GM06990 (cell line): Measurements from ENCODE around the gene MIF.
"Not testable (repeated sequence)": the region's sequence is repeated elsewhere in the genome, so short reads cannot be mapped to it uniquely, and the experiment has no call there.

Experiments used
- DNase-seq: peaks from one replicate; pipeline ENCODE4 v3.0.0-alpha.2; 2011; ENCODE audit not compliant: insufficient read length; ENCODE audit errors: extremely low read depth
- H3K27me3 ChIP-seq: replicated peaks from 2 replicates; pipeline ENCODE4 v1.6.0; 2011; ENCODE audit warnings: low read length; ENCODE audit not compliant: control insufficient read depth, insufficient read depth
- H3K36me3 ChIP-seq: 2 replicates; pipeline ENCODE4 v1.5.1; 2011; ENCODE audit warnings: low read length; ENCODE audit not compliant: control insufficient read depth, insufficient read depth
- H3K4me3 ChIP-seq: replicated peaks from 2 replicates; pipeline ENCODE4 v1.5.1; 2011; ENCODE audit warnings: low read depth, mild to moderate bottlenecking, control low read depth, low read length
- CTCF ChIP-seq: IDR thresholded peaks from 2 replicates; pipeline ENCODE4 v1.5.1; 2011; ENCODE audit warnings: low read length, control low read depth, mild to moderate bottlenecking, inconsistent platforms; ENCODE audit not compliant: insufficient read depth, poor library complexity, severe bottlenecking

The MIF gene

GRCh38 chr22:23901600-23901999 lies 7.4 kb downstream of the MIF start:
- no peak for DNase-seq
- no peak for TF ChIP-seq CTCF
- H3K36me3 ChIP-seq = peaks cover 9% of the 10 kb centered on the region
- H3K4me3 ChIP-seq = no peak overlapping the region
- H3K27me3 ChIP-seq = no peaks in the 10 kb centered on the region

DNA sequence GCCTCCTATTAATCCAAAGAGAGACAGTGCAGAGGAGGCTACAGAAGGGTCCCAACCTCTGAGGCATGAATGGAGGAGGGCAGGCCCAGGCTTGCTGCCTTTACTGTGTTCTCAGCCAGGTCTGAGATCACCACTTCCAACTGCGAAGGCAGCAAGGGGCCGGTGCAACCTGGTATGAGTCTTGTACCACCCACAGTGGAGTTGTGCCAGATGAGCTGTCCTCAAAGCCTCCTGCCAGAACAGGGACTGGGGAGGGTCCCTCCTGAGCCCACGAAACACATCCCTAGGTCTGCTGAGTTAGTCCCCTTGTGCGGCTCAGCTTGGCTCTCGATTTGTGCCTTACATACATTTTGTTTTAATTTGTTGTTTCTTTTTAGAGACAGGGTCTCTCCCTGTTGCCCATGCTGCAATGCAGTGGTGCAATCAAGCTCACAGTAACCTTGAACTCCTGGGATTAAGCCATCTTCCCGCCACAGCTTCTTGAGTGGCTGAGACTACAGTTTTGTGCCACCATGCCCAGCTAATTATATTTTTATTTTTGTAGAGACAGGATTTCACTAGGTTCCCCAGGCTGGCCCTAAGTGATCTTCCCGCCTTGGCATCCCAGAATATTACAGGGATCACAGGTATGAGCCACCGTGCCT lies 9.3 kb downstream of the MIF start:
- no peaks in the 10 kb centered on the region for H3K36me3 ChIP-seq
- H3K4me3 ChIP-seq = no peak overlapping the region
- H3K27me3 ChIP-seq = no peaks in the 10 kb centered on the region
- TF ChIP-seq CTCF = no peak
- no peak for DNase-seq

DNA sequence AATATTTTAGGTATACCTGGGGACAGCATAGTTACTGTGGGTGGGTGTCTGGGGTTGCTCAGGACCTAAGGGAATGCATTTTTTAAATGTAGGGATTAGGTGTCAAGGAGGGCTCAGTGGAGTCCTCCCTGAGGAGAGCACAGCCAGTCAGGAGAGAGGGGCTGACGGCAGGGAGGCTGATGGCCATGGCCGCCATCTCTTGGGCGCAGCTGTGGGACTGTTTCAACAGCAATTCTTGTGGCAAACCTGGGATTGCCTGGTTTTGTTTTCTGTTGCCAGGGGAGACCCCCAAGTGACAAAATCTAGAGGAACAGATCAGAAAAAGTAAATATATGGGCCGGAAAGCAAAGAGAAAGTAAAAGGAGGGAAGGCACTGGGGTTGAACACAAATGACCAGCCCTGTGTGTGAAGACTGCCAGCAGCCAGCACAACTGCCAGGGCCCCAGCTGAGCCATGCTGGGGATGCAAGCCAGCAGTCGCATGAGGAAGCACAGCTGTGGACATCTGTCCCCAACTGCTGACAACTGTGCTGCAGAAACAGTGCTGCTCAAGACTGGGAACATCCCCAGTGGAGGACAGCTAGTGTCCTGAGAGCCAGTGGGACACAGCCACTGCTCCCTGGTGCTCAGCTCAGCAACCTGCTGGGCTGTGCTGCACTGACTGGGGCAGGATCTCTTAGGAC lies 10.5 kb downstream of the MIF start:
- no peaks in the 10 kb centered on the region for H3K27me3 ChIP-seq
- no peaks in the 10 kb centered on the region for H3K36me3 ChIP-seq
- no peak overlapping the region for H3K4me3 ChIP-seq
- TF ChIP-seq CTCF = no peak
- DNase-seq = no peak

GRCh38 chr22:23906641-23907040 lies 12.5 kb downstream of the MIF start:
- no peaks in the 10 kb centered on the region for H3K27me3 ChIP-seq
- no peaks in the 10 kb centered on the region for H3K36me3 ChIP-seq
- TF ChIP-seq CTCF = no peak
- no peak overlapping the region for H3K4me3 ChIP-seq
- no peak for DNase-seq

DNA sequence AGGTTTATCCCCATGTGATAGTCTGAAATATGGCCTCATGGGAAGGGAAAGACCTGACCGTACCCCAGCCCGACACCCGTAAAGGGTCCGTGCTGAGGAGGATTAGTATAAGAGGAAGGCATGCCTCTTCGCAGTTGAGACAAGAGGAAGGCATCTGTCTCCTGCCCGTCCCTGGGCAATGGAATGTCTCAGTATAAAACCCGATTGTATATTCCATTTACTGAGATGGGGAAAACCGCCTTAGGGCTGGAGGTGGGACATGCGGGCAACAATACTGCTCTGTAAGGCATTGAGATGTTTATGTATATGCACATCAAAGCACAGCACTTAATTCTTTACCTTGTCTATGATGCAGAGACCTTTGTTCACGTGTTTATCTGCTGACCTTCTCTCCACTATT lies 13.2 kb downstream of the MIF start:
- not testable (repeated sequence) for H3K27me3 ChIP-seq, DNase-seq, H3K36me3 ChIP-seq, H3K4me3 ChIP-seq

DNA sequence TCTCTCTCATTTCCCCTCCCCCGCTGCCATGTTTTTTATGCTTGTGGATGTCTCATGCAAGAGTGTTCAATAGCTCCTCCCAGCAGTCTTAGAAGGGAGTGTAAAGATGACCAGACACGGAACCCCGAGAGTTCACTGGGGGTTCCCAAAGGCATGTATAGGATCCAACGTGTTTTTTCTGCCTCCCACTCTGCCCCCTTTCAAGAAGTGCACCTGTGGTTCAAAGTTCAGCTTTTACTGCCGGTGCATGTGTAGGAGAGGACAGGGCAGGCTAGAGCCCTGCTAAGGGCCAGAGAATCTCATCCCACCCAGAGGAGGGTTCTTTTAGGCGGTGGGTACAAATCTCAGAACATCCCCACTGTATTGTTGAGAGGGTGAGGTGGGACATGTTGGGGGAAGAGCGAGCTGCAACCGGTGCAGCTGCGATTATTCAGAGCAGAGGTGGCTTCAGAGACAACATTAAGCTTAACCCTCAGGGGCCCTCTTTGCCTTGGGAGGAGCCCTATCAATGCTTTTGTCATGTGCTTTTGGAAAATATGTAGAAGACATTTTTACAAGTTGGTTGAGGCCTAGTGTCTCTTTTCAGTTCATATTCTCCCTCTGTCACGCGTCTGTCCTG lies 14.5 kb downstream of the MIF start:
- Histone ChIP-seq H3K27me3 (no peaks in the 10 kb centered on the region), H3K36me3 (no peaks in the 10 kb centered on the region), H3K4me3 (no peak overlapping the region)
- no peak for DNase-seq
- no peak for TF ChIP-seq CTCF
